GM12878 (cell line): ENCODE results near the gene SLC44A4. TPM values are rescaled to one million over a fixed set of nuclear protein-coding genes. Genes with fewer than 3 reads are reported as not detected.

Experiments
- ATAC-seq: fragments of 200-7000 bp; cut with Tn5 transposase; 3 replicates; pipeline ENCODE4 v1.9.1; 2020; ENCODE audit warnings: mild to moderate bottlenecking, moderate library complexity
- BruUV-seq: library from RNA; stranded (reverse); fragments of 400-500 nt; replicated peaks from 2 replicates; lab custom pipeline; 2021; lab: Mats Ljungman, UMichigan
- CTCF ChIA-PET: fragments of 300-600 bp; sonication (Branson Sonifier 250); formaldehyde crosslinking; extraction: SDS; loops from one replicate; lab custom pipeline; 2021; ENCODE audit warnings: inconsistent platforms; lab: Yijun Ruan, JAX
- POLR2A ChIA-PET: fragments of 350-600 bp; formaldehyde crosslinking; extraction: SDS; loops from one replicate; lab custom pipeline; 2021; ENCODE audit warnings: inconsistent platforms; lab: Charles Lee
- RAD21 ChIA-PET: fragments of 300-600 bp; sonication (Branson Sonifier 250); formaldehyde crosslinking; loops from one replicate; lab custom pipeline; 2023; ENCODE audit warnings: antibody characterized with exemption; ENCODE audit not compliant: unreplicated experiment; lab: Charles Lee
- SMC1A ChIA-PET: fragments of 300-600 bp; sonication (Branson Sonifier 250); formaldehyde crosslinking; loops from one replicate; lab custom pipeline; 2023; ENCODE audit not compliant: unreplicated experiment, uncharacterized antibody; lab: Charles Lee
- DNase-seq: peaks from one replicate; pipeline ENCODE4 v3.0.0-alpha.2; 2011; ENCODE audit warnings: low read depth, low spot score
- FAIRE-seq: peaks from 3 replicates; lab custom pipeline; 2011; peaks lifted over from hg19 to GRCh38; lab: Jason Lieb, UNC
- H2AFZ ChIP-seq: 2 replicates; pipeline ENCODE4 v1.6.0; 2011; ENCODE audit warnings: low read depth, low read length, control low read depth; ENCODE audit not compliant: control insufficient read depth
- H3K27ac ChIP-seq: 2 replicates; pipeline ENCODE4 v1.5.1; 2011; ENCODE audit warnings: control low read depth; ENCODE audit not compliant: control insufficient read depth, insufficient read depth
- H3K27me3 ChIP-seq, 2 experiments: replicated peaks in 1 of 2; 2 replicates each; pipeline versions ENCODE4 v1.6.0 to v1.6.1; 2011; ENCODE audit warnings: low read length in 1 of 2; ENCODE audit not compliant: control insufficient read depth in 2 of 2, insufficient read depth in 2 of 2
- H3K36me3 ChIP-seq, 2 experiments: 2 replicates each; pipeline ENCODE4 v1.5.1; 2011; ENCODE audit warnings: low read length in 1 of 2; ENCODE audit not compliant: control insufficient read depth in 2 of 2, insufficient read depth in 2 of 2
- H3K4me1 ChIP-seq: 2 replicates; pipeline ENCODE4 v1.6.1; 2011; ENCODE audit warnings: mild to moderate bottlenecking, low read length, moderate library complexity, mixed read lengths; ENCODE audit not compliant: control insufficient read depth, insufficient read depth
- H3K4me2 ChIP-seq: 2 replicates; pipeline ENCODE4 v1.6.0; 2011; ENCODE audit warnings: control low read depth; ENCODE audit not compliant: control insufficient read depth, insufficient read depth
- H3K4me3 ChIP-seq: fragments of 200-600 bp; sonication (generic); 2 replicates; pipeline ENCODE4 v1.5.1; 2016
- H3K79me2 ChIP-seq: 2 replicates; pipeline ENCODE4 v1.6.0; 2011; ENCODE audit warnings: low read length; ENCODE audit not compliant: control insufficient read depth, insufficient read depth
- H3K9ac ChIP-seq: 2 replicates; pipeline ENCODE4 v1.8.0; 2011; ENCODE audit warnings: low read length, control low read depth, mixed read lengths; ENCODE audit not compliant: control insufficient read depth, insufficient read depth
- H3K9me3 ChIP-seq: replicated peaks from 3 replicates; pipeline ENCODE4 v1.5.1; 2011; ENCODE audit warnings: mild to moderate bottlenecking, low read length; ENCODE audit not compliant: control insufficient read depth, insufficient read depth
- H4K20me1 ChIP-seq: 2 replicates; pipeline ENCODE4 v1.6.0; 2011; ENCODE audit not compliant: control insufficient read depth, insufficient read depth
- E2F4 ChIP-seq: IDR thresholded peaks from 2 replicates; pipeline ENCODE4 v1.6.1; 2012; ENCODE audit warnings: low read depth, low read length, improper control_type of control experiment
- LARP7 ChIP-seq: fragments of 450-650 bp; IDR thresholded peaks from 2 replicates; pipeline ENCODE4 v1.6.1; 2017; ENCODE audit warnings: mild to moderate bottlenecking
- POLR2A ChIP-seq: IDR thresholded peaks from 2 replicates; pipeline ENCODE4 v1.6.1; 2011; ENCODE audit warnings: low read depth, mild to moderate bottlenecking, low read length
- STAT1 ChIP-seq: fragments of 450-650 bp; conservative IDR thresholded peaks from 2 replicates; pipeline ENCODE4 v1.6.1; 2014; ENCODE audit warnings: antibody characterized with exemption, mild to moderate bottlenecking
- WGBS: methylation state at CpG from one replicate; pipeline ENCODE4 v1.1.6; 2016; ENCODE audit warnings: low lambda C conversion rate; ENCODE audit not compliant: insufficient replicate concordance, insufficient coverage; ENCODE audit errors: missing lambda C conversion rate; 5-methylcytosine and 5-hydroxymethylcytosine counted together
- in situ Hi-C: fragments of 300-500 bp; cut with MboI; formaldehyde crosslinking; loops from 9 replicates; pipeline ENCODE4 v1.14.3; 2018; ENCODE audit warnings: mixed read lengths
- intact Hi-C: fragments of 100-400 bp; cut with micrococcal nuclease; formaldehyde crosslinking; loops from one replicate; pipeline ENCODE4 v1.14.2; 2022; ENCODE audit not compliant: unreplicated experiment
- polyA plus RNA-seq, 11 experiments: library from polyadenylated mRNA; depleted of rRNA in 4 of 11; unstranded in 6 of 11; stranded (reverse) in 5 of 11; fragments of >200 nt; fragmentation: Nextera tagmentation in 4 of 11; fragmentation: Illumina TruSeq in 1 of 11; extraction: Ambion mirVana in 4 of 11; extraction: Trizol in 1 of 11; gene quantifications; 1 replicate in 1 of 11; 2 replicates in 10 of 11; pipeline versions ENCODE4 v1.2.1 to v1.2.3, GENCODE V29; 2011 to 2016; ENCODE audit warnings: inconsistent platforms in 2 of 11, missing spikeins in 2 of 11, low read depth in 1 of 11
- total RNA-seq, 4 experiments: library from RNA; depleted of rRNA in 3 of 4; stranded (reverse); fragments of >200 nt in 3 of 4; fragmentation: Illumina TruSeq in 1 of 4; extraction: Trizol in 1 of 4; gene quantifications; 2 replicates each; pipeline versions ENCODE4 v1.2.1 to v1.2.3, GENCODE V29; 2013 to 2021
- TF ChIP-seq, protein P1 (sequence below), 3 experiments: IDR thresholded peaks in 2 of 3; conservative IDR thresholded peaks in 1 of 3; 2 replicates each; pipeline ENCODE4 v1.5.1; 2011; ENCODE audit warnings: low read depth in 3 of 3, low read length in 3 of 3, mild to moderate bottlenecking in 3 of 3, control low read depth in 2 of 3, moderate library complexity in 2 of 3, inconsistent platforms in 1 of 3, mixed read lengths in 1 of 3; ENCODE audit not compliant: control insufficient read depth in 2 of 3, insufficient read depth in 1 of 3; ENCODE audit errors: extremely low read depth in 1 of 3

SLC44A4 gene
- total and polyA plus RNA-seq, 10 of the 15 experiments (the other 5 are each of a cell fraction or from before 2014, with no cell fraction given): 0.04 to 0.24 (median 0.15) TPM; not detected in 3

DNA sequence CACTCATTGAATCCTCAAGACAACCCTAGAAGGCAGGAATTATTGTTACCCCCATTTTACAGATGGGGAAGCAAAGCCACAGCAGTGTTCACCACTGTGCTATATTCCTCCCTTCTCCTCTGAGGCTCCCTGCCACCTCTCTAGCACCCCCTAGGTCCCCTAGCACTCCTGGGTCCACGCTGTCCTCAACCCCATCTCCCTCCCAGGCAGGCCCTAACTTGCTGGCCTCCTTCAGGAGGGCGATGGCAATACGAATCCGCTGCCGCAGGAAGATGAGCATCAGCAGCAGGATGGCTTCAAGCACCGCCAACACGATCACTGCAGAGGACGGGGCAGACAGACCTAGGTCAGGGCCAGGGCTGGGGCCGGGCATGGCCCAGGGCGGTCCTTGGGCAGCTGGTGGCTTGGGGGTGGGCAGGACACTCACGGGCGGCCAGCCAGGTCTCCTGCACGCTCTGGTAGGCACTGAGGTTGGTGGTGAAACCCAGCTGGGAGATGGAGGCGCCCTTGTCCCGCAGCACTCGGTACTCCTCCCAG is 8.3 kb downstream of the SLC44A4 start:
- WGBS: 57% methylated on average over 16 of the region's 16 CpGs
- ChIA-PET POLR2A (no interaction called here), SMC1A (no interaction called here)
- H2AFZ ChIP-seq: no peak overlapping the region
- H3K9ac ChIP-seq: no peak overlapping the region
- H3K4me3 ChIP-seq: no peak overlapping the region
- peak; percentile 42; the same call in 1 of the 3 replicates for ATAC-seq
- TF ChIP-seq, protein P1, sequence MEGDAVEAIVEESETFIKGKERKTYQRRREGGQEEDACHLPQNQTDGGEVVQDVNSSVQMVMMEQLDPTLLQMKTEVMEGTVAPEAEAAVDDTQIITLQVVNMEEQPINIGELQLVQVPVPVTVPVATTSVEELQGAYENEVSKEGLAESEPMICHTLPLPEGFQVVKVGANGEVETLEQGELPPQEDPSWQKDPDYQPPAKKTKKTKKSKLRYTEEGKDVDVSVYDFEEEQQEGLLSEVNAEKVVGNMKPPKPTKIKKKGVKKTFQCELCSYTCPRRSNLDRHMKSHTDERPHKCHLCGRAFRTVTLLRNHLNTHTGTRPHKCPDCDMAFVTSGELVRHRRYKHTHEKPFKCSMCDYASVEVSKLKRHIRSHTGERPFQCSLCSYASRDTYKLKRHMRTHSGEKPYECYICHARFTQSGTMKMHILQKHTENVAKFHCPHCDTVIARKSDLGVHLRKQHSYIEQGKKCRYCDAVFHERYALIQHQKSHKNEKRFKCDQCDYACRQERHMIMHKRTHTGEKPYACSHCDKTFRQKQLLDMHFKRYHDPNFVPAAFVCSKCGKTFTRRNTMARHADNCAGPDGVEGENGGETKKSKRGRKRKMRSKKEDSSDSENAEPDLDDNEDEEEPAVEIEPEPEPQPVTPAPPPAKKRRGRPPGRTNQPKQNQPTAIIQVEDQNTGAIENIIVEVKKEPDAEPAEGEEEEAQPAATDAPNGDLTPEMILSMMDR (IDR thresholded peaks at IDR 0.05 in 2 of 3, conservative IDR thresholded peaks at IDR 0.05 in 1 of 3; ENCODE audit: control insufficient read depth in 2 of 3, extremely low read depth in 1 of 3, insufficient read depth in 1 of 3, low read depth in 3 of 3, low read length in 3 of 3): peak in 2 of 3 experiments; percentile 6 to 22; a peak in 2 of 6 replicates
- TF ChIP-seq STAT1 (no peak), E2F4 (no peak), LARP7 (no peak), POLR2A (no peak)
- TF ChIP-seq, all 136 proteins: peak for 1
- ChIA-PET RAD21 (no interaction called here), CTCF (no interaction called here)
- FAIRE-seq (no peak), DNase-seq (no peak)
- no peaks in the 10 kb centered on the region for H3K9me3 ChIP-seq
- H3K4me2 ChIP-seq: no peak overlapping the region
- no peaks in the 10 kb centered on the region for H3K79me2 ChIP-seq
- no peaks in the 10 kb centered on the region for H3K27me3 ChIP-seq
- H3K36me3 ChIP-seq: no peaks in the 10 kb centered on the region
- intact Hi-C loops (no loop called here), in situ Hi-C loops (no loop called here)
- no peak overlapping the region for H3K27ac ChIP-seq
- BruUV-seq: no TSS peak
- no peaks in the 10 kb centered on the region for H3K4me1 ChIP-seq
- no peaks in the 10 kb centered on the region for H4K20me1 ChIP-seq
